OCI-LY3 (cell line): ENCODE results near the gene GPC3.

Experiments used
- H2AFZ ChIP-seq: fragments of 200-600, 300-600 bp; shearing (Covaris generic); 2 replicates; pipeline ENCODE4 v1.6.0; 2014; ENCODE audit warnings: antibody characterized with exemption, low read depth, low read length
- H3K27ac ChIP-seq: fragments of 200-600, 300-600 bp; sonication (generic); 2 replicates; pipeline ENCODE4 v1.5.1; 2014; ENCODE audit warnings: mild to moderate bottlenecking, low read length, moderate library complexity, mixed read lengths
- H3K27me3 ChIP-seq: fragments of 200-600, 300-600 bp; sonication (generic); 2 replicates; pipeline ENCODE4 v1.6.1; 2014; ENCODE audit warnings: low read depth, low read length, mixed read lengths
- H3K36me3 ChIP-seq: fragments of 200-600, 300-600 bp; sonication (generic); replicated peaks from 2 replicates; pipeline ENCODE3; 2014; ENCODE audit warnings: low read depth, low read length, mixed read lengths
- H3K4me1 ChIP-seq: fragments of 300-600, 200-600 bp; sonication (generic); 2 replicates; pipeline ENCODE4 v1.6.1; 2014; ENCODE audit warnings: low read length, mixed read lengths
- H3K4me2 ChIP-seq: fragments of 200-600, 300-600 bp; sonication (generic); 2 replicates; pipeline ENCODE4 v1.6.1; 2014; ENCODE audit warnings: low read length, mixed read lengths
- H3K4me3 ChIP-seq: fragments of 300-600, 200-600 bp; sonication (generic); 2 replicates; pipeline ENCODE4 v1.5.1; 2014; ENCODE audit warnings: antibody characterized with exemption, mild to moderate bottlenecking, low read length, moderate library complexity
- H3K79me2 ChIP-seq: fragments of 300-600, 200-600 bp; shearing (Covaris generic); 2 replicates; pipeline ENCODE4 v1.6.1; 2014; ENCODE audit warnings: mild to moderate bottlenecking, low read length, mixed read lengths
- H3K9ac ChIP-seq: fragments of 300-600, 200-600 bp; shearing (Covaris generic); 2 replicates; pipeline ENCODE4 v1.6.0; 2014; ENCODE audit warnings: mild to moderate bottlenecking, low read length, moderate library complexity
- H3K9me3 ChIP-seq: fragments of 200-600, 300-600 bp; shearing (Covaris generic); 2 replicates; pipeline ENCODE4 v1.6.1; 2014; ENCODE audit warnings: low read length, mixed read lengths; ENCODE audit not compliant: insufficient read depth
- H4K20me1 ChIP-seq: fragments of 200-600, 300-600 bp; sonication (generic); 2 replicates; pipeline ENCODE4 v1.6.1; 2016; ENCODE audit warnings: low read length, mixed read lengths; ENCODE audit not compliant: insufficient read depth
- CTCF ChIP-seq: fragments of 200-600, 300-600 bp; sonication (generic); IDR thresholded peaks from 2 replicates; pipeline ENCODE4 v1.5.1; 2014; ENCODE audit warnings: antibody characterized with exemption, low read length, low read depth
- EZH2phosphoT487 ChIP-seq: fragments of 200-600 bp; shearing (Covaris generic); IDR thresholded peaks from 2 replicates; pipeline ENCODE4 v1.6.1; 2018; ENCODE audit warnings: antibody characterized with exemption, mixed run types, low read depth

Gene GPC3

GRCh38 chrX:133972916-133973315, 12.5 kb downstream of the GPC3 start:
- Histone ChIP-seq H2AFZ (no peak overlapping the region), H3K4me3 (no peak overlapping the region), H3K4me1 (no peaks in the 10 kb centered on the region), H3K9ac (no peak overlapping the region), H3K27me3 (no peaks in the 10 kb centered on the region; the same call in 1 of the 2 replicates), H3K79me2 (no peaks in the 10 kb centered on the region), H3K36me3 (no peaks in the 10 kb centered on the region), H3K4me2 (no peak overlapping the region), H3K9me3 (no peaks in the 10 kb centered on the region), H3K27ac (no peak overlapping the region), H4K20me1 (no peaks in the 10 kb centered on the region)
- no peak for TF ChIP-seq CTCF
- TF ChIP-seq EZH2phosphoT487, result no peak

- H3K4me3 ChIP-seq, result no peak overlapping the region
- no peaks in the 10 kb centered on the region for H3K4me1 ChIP-seq
- no peaks in the 10 kb centered on the region for H4K20me1 ChIP-seq
- H3K36me3 ChIP-seq, result no peaks in the 10 kb centered on the region
- no peaks in the 10 kb centered on the region for H3K79me2 ChIP-seq
- H3K9me3 ChIP-seq, result no peaks in the 10 kb centered on the region
- no peak overlapping the region for H2AFZ ChIP-seq
- TF ChIP-seq EZH2phosphoT487, result no peak
- no peak for TF ChIP-seq CTCF
- H3K4me2 ChIP-seq, result no peak overlapping the region
- H3K27ac ChIP-seq, result no peak overlapping the region
- H3K9ac ChIP-seq, result no peak overlapping the region
- H3K27me3 ChIP-seq, result no peaks in the 10 kb centered on the region; the same call in 1 of the 2 replicates
These were observed 13.8 kb downstream of the GPC3 start for GRCh38 chrX:133971586-133971985.

GRCh38 chrX:133970076-133970475, 15.3 kb downstream of the GPC3 start:
- H3K27me3 ChIP-seq, result no peaks in the 10 kb centered on the region; the same call in 1 of the 2 replicates
- no peak overlapping the region for H3K9ac ChIP-seq
- no peaks in the 10 kb centered on the region for H3K9me3 ChIP-seq
- no peaks in the 10 kb centered on the region for H3K36me3 ChIP-seq
- H3K27ac ChIP-seq, result no peak overlapping the region
- H3K79me2 ChIP-seq, result no peaks in the 10 kb centered on the region
- H3K4me2 ChIP-seq, result no peak overlapping the region
- TF ChIP-seq CTCF (no peak), EZH2phosphoT487 (no peak)
- H3K4me1 ChIP-seq, result no peaks in the 10 kb centered on the region
- H4K20me1 ChIP-seq, result no peaks in the 10 kb centered on the region
- no peak overlapping the region for H2AFZ ChIP-seq
- H3K4me3 ChIP-seq, result no peak overlapping the region

- no peak overlapping the region for H2AFZ ChIP-seq
- no peaks in the 10 kb centered on the region for H3K4me1 ChIP-seq
- no peaks in the 10 kb centered on the region; the same call in 1 of the 2 replicates for H3K27me3 ChIP-seq
- H3K9ac ChIP-seq, result no peak overlapping the region
- no peak overlapping the region for H3K4me2 ChIP-seq
- no peaks in the 10 kb centered on the region for H4K20me1 ChIP-seq
- no peak overlapping the region for H3K27ac ChIP-seq
- H3K36me3 ChIP-seq, result no peaks in the 10 kb centered on the region
- TF ChIP-seq CTCF, result no peak
- TF ChIP-seq EZH2phosphoT487, result no peak
- no peak overlapping the region for H3K4me3 ChIP-seq
- H3K9me3 ChIP-seq, result no peaks in the 10 kb centered on the region
- no peaks in the 10 kb centered on the region for H3K79me2 ChIP-seq
These were observed 16.2 kb downstream of the GPC3 start for GRCh38 chrX:133969191-133969590.
